Panc1 (cell line): ENCODE measurements around the gene ALOX12B.

Experiments used
- CTCF ChIP-seq: fragments of 450-650 bp; IDR thresholded peaks from 2 replicates; pipeline ENCODE4 v1.5.1; 2017; ENCODE audit warnings: mild to moderate bottlenecking
- POLR2AphosphoS5 ChIP-seq: IDR thresholded peaks from 2 replicates; pipeline ENCODE4 v1.6.1; 2012; ENCODE audit warnings: mild to moderate bottlenecking, low read depth, low read length, moderate library complexity
- REST ChIP-seq, 2 experiments: IDR thresholded peaks; 2 replicates each; pipeline ENCODE4 v1.6.1; 2011 to 2012; ENCODE audit warnings: low read depth in 2 of 2, control low read depth in 1 of 2, low read length in 1 of 2, mild to moderate bottlenecking in 1 of 2, moderate library complexity in 1 of 2; ENCODE audit not compliant: insufficient read depth in 1 of 2
- SIN3A ChIP-seq: IDR thresholded peaks from 2 replicates; pipeline ENCODE4 v1.6.1; 2012; ENCODE audit warnings: low read depth, mild to moderate bottlenecking, low read length, moderate library complexity, borderline replicate concordance; ENCODE audit not compliant: insufficient read depth
- TCF7L2 ChIP-seq: IDR thresholded peaks from 2 replicates; pipeline ENCODE4 v1.6.1; 2011; ENCODE audit warnings: mild to moderate bottlenecking, low read depth, low read length, inconsistent platforms

- TF ChIP-seq CTCF (no peak), POLR2AphosphoS5 (no peak), REST (IDR thresholded peaks at IDR 0.05; ENCODE audit: insufficient read depth in 1 of 2, low read depth in 2 of 2, low read length in 1 of 2) (no peak), SIN3A (no peak), TCF7L2 (no peak)
These were observed 39.1 kb upstream of the ALOX12B start for GRCh38 chr17:8126491-8127066.
